H1 (cell line): ENCODE data around the gene EHBP1. TPM values are rescaled to one million over a fixed set of nuclear protein-coding genes. Genes with fewer than 3 reads are reported as not detected.

ENCODE experiments used
- CTCF ChIA-PET: fragments of 300-600 bp; sonication (Branson Sonifier 250); formaldehyde crosslinking; loops from one replicate; lab custom pipeline; 2021; ENCODE audit not compliant: partially characterized antibody; lab: Charles Lee
- POLR2A ChIA-PET: fragments of 300-600 bp; sonication (Branson Sonifier 250); formaldehyde crosslinking; loops from one replicate; lab custom pipeline; 2021; ENCODE audit warnings: inconsistent platforms; ENCODE audit not compliant: partially characterized antibody; lab: Charles Lee
- DNase-seq, 2 experiments: peaks; one replicate each; pipeline versions ENCODE4 v3.0.0 to v3.0.0-alpha.2; 2010 to 2022; ENCODE audit warnings: low spot score in 2 of 2, low read depth in 1 of 2, mixed read lengths in 1 of 2
- FAIRE-seq: peaks from 2 replicates; lab custom pipeline; 2011; peaks lifted over from hg19 to GRCh38; lab: Jason Lieb, UNC
- H2AFZ ChIP-seq: 2 replicates; pipeline ENCODE4 v1.8.1; 2012; ENCODE audit warnings: low read length, inconsistent platforms
- H2AK5ac ChIP-seq: 2 replicates; pipeline ENCODE4 v1.6.1; 2013; ENCODE audit warnings: low read depth, low read length
- H2BK120ac ChIP-seq: replicated peaks from 2 replicates; pipeline ENCODE3; 2013; ENCODE audit warnings: low read depth, low read length, inconsistent platforms
- H2BK12ac ChIP-seq: 2 replicates; pipeline ENCODE4 v1.6.1; 2013; ENCODE audit warnings: low read depth, low read length
- H2BK15ac ChIP-seq: 2 replicates; pipeline ENCODE4 v1.6.1; 2013; ENCODE audit warnings: low read length
- H2BK20ac ChIP-seq: 2 replicates; pipeline ENCODE4 v1.6.1; 2013; ENCODE audit warnings: low read length
- H2BK5ac ChIP-seq: 2 replicates; pipeline ENCODE4 v1.6.1; 2013; ENCODE audit warnings: low read depth, low read length
- H3K14ac ChIP-seq: 2 replicates; pipeline ENCODE4 v1.6.1; 2013; ENCODE audit warnings: inconsistent platforms; ENCODE audit not compliant: insufficient read length
- H3K18ac ChIP-seq: 2 replicates; pipeline ENCODE4 v1.6.1; 2013; ENCODE audit warnings: low read length; ENCODE audit errors: extremely low read depth
- H3K23ac ChIP-seq: 2 replicates; pipeline ENCODE4 v1.6.1; 2013; ENCODE audit warnings: inconsistent platforms; ENCODE audit not compliant: insufficient read length
- H3K23me2 ChIP-seq: 2 replicates; pipeline ENCODE4 v1.6.1; 2013; ENCODE audit warnings: low read depth, low read length
- H3K27ac ChIP-seq: 2 replicates; pipeline ENCODE4 v1.6.1; 2011; ENCODE audit warnings: low read depth, low read length, inconsistent platforms
- H3K27me3 ChIP-seq, 4 experiments: replicated peaks in 1 of 4; 1 replicate in 1 of 4; 2 replicates in 3 of 4; pipeline versions ENCODE4 v1.6.1 to v1.8.1; 2011 to 2013; ENCODE audit warnings: low read length in 3 of 4, mild to moderate bottlenecking in 3 of 4, inconsistent platforms in 2 of 4, mixed read lengths in 2 of 4, moderate library complexity in 1 of 4; ENCODE audit not compliant: control insufficient read depth in 3 of 4, insufficient read depth in 3 of 4; ENCODE audit errors: extremely low read depth in 1 of 4
- H3K36me3 ChIP-seq, 4 experiments: 2 replicates each; pipeline versions ENCODE4 v1.6.1 to v1.8.1; 2011 to 2013; ENCODE audit warnings: mild to moderate bottlenecking in 4 of 4, low read length in 3 of 4, moderate library complexity in 2 of 4, control low read depth in 1 of 4, inconsistent platforms in 1 of 4; ENCODE audit not compliant: insufficient read depth in 4 of 4, control insufficient read depth in 2 of 4
- H3K4ac ChIP-seq: replicated peaks from 2 replicates; pipeline ENCODE3; 2013; ENCODE audit warnings: low read length, low read depth, mixed read lengths, inconsistent platforms; ENCODE audit not compliant: insufficient read length
- H3K4me1 ChIP-seq, 4 experiments: replicated peaks in 1 of 4; 1 replicate in 1 of 4; 2 replicates in 3 of 4; pipeline versions ENCODE4 v1.6.1 to v1.8.1; 2011 to 2013; ENCODE audit warnings: low read length in 3 of 4, inconsistent platforms in 2 of 4, mixed read lengths in 1 of 4; ENCODE audit not compliant: insufficient read depth in 4 of 4, control insufficient read depth in 3 of 4
- H3K4me2 ChIP-seq, 2 experiments: 2 replicates each; pipeline versions ENCODE4 v1.6.1 to v1.8.1; 2011 to 2013; ENCODE audit warnings: low read depth in 2 of 2, low read length in 2 of 2, control low read depth in 1 of 2, inconsistent platforms in 1 of 2, mild to moderate bottlenecking in 1 of 2; ENCODE audit not compliant: insufficient read depth in 1 of 2
- H3K4me3 ChIP-seq, 4 experiments: fragments of 200-600, 300-600 bp in 1 of 4; sonication (generic), shearing (Covaris generic), sonication (Bioruptor Twin) in 1 of 4; 2 replicates each; pipeline versions ENCODE4 v1.5.1 to v1.8.1; 2011 to 2016; ENCODE audit warnings: low read length in 4 of 4, low read depth in 3 of 4, control low read depth in 2 of 4, inconsistent platforms in 2 of 4, mild to moderate bottlenecking in 2 of 4, mixed read lengths in 1 of 4, moderate library complexity in 1 of 4; ENCODE audit not compliant: insufficient read depth in 2 of 4; ENCODE audit errors: extremely low read depth in 1 of 4
- H3K56ac ChIP-seq: replicated peaks from 2 replicates; pipeline ENCODE3; 2013; ENCODE audit warnings: low read depth, mild to moderate bottlenecking, mixed read lengths, low read length, inconsistent platforms; ENCODE audit not compliant: insufficient read length
- H3K79me1 ChIP-seq: 2 replicates; pipeline ENCODE4 v1.6.1; 2013; ENCODE audit warnings: low read depth, low read length, control low read depth
- H3K79me2 ChIP-seq, 2 experiments: 2 replicates each; pipeline versions ENCODE4 v1.6.1 to v1.8.1; 2012 to 2013; ENCODE audit warnings: low read length in 2 of 2, mild to moderate bottlenecking in 2 of 2, inconsistent platforms in 1 of 2; ENCODE audit not compliant: insufficient read depth in 2 of 2, control insufficient read depth in 1 of 2
- H3K9ac ChIP-seq, 4 experiments: replicated peaks in 1 of 4; 1 replicate in 1 of 4; 2 replicates in 3 of 4; pipeline versions ENCODE4 v1.6.1 to v1.8.1; 2011 to 2013; ENCODE audit warnings: low read depth in 3 of 4, low read length in 3 of 4, control low read depth in 2 of 4, mild to moderate bottlenecking in 2 of 4, moderate library complexity in 2 of 4, inconsistent platforms in 1 of 4; ENCODE audit errors: extremely low read depth in 1 of 4
- H3K9me3 ChIP-seq, 2 experiments: 2 replicates each; pipeline versions ENCODE4 v1.6.1 to v1.8.1; 2012 to 2013; ENCODE audit warnings: mild to moderate bottlenecking in 2 of 2, moderate library complexity in 2 of 2, control low read depth in 1 of 2, inconsistent platforms in 1 of 2, low read depth in 1 of 2, low read length in 1 of 2, mixed read lengths in 1 of 2; ENCODE audit not compliant: insufficient read depth in 2 of 2
- H4K20me1 ChIP-seq, 2 experiments: replicated peaks in 1 of 2; 2 replicates each; pipeline versions ENCODE3 to v1.8.1; 2011 to 2013; ENCODE audit warnings: inconsistent platforms in 2 of 2, low read length in 2 of 2, mild to moderate bottlenecking in 1 of 2; ENCODE audit not compliant: insufficient read depth in 2 of 2, control insufficient read depth in 1 of 2
- H4K5ac ChIP-seq: 2 replicates; pipeline ENCODE4 v1.6.1; 2013; ENCODE audit warnings: low read length, low read depth, mixed read lengths, inconsistent platforms; ENCODE audit not compliant: insufficient read length
- H4K8ac ChIP-seq: 2 replicates; pipeline ENCODE4 v1.8.0; 2013; ENCODE audit warnings: mild to moderate bottlenecking, moderate library complexity, low read length, inconsistent platforms; ENCODE audit not compliant: insufficient read depth; ENCODE audit errors: extremely low read depth
- H4K91ac ChIP-seq: replicated peaks from 2 replicates; pipeline ENCODE3; 2013; ENCODE audit warnings: low read length, mixed read lengths, inconsistent platforms; ENCODE audit not compliant: insufficient read length
- E2F6 ChIP-seq: IDR thresholded peaks from 2 replicates; pipeline ENCODE4 v1.6.1; 2012; ENCODE audit warnings: inconsistent platforms
- MAFK ChIP-seq: IDR thresholded peaks from 2 replicates; pipeline ENCODE4 v1.6.1; 2012; ENCODE audit warnings: low read depth, mild to moderate bottlenecking, improper control_type of control experiment, low read length
- SP2 ChIP-seq: IDR thresholded peaks from 2 replicates; pipeline ENCODE4 v1.6.1; 2012; ENCODE audit warnings: mild to moderate bottlenecking, low read length, inconsistent platforms
- USF2 ChIP-seq: IDR thresholded peaks from 2 replicates; pipeline ENCODE4 v1.6.1; 2011; ENCODE audit warnings: low read length, improper control_type of control experiment
- WGBS, 2 experiments: shearing (Covaris generic) in 1 of 2; methylation state at CpG; one replicate each; pipeline versions ENCODE4 v1.1.6 to v1.1.7; 2013 to 2015; ENCODE audit warnings: low lambda C conversion rate in 2 of 2, mixed read lengths in 2 of 2, inconsistent platforms in 1 of 2, low coverage in 1 of 2, missing lambda C conversion rate in 1 of 2; ENCODE audit not compliant: insufficient replicate concordance in 2 of 2, insufficient coverage in 1 of 2, insufficient read length in 1 of 2; ENCODE audit errors: extremely low coverage in 1 of 2, missing lambda C conversion rate in 1 of 2; 5-methylcytosine and 5-hydroxymethylcytosine counted together
- polyA plus RNA-seq, 7 experiments: library from polyadenylated mRNA; depleted of rRNA in 3 of 7; stranded (reverse) in 5 of 7; unstranded in 2 of 7; fragments of >200 nt in 5 of 7; fragments of 200-250 nt in 2 of 7; gene quantifications; 1 replicate in 5 of 7; 2 replicates in 1 of 7; 4 replicates in 1 of 7; pipeline versions ENCODE4 v1.2.1 to v1.2.3, GENCODE V29; 2011 to 2013; ENCODE audit warnings: missing spikeins in 2 of 7, mixed read lengths in 2 of 7
- total RNA-seq: library from RNA; stranded (reverse); fragmentation: NEBNext Ultra II Directional; extraction: Animal tissue kit (Norgen Biotek cat#: 25700); gene quantifications from 2 replicates; pipeline ENCODE4 v1.2.1, GENCODE V29; 2021

Gene EHBP1
- total and polyA plus RNA-seq, 2 of the 8 experiments (the other 6 are each of a cell fraction or from before 2014, with no cell fraction given) = 12.0 to 64.1 TPM

- peaks cover 0 to 92% of the 10 kb centered on the region in 2 experiments; a peak in 2 of 4 replicates for H3K79me2 ChIP-seq
Measured at GRCh38 chr2:62716768-62717167, 11.3 kb downstream of the EHBP1 start.

More at GRCh38 chr2:62716768-62717167, 11.3 kb downstream of the EHBP1 start:
- no peaks in the 10 kb centered on the region for H3K79me1 ChIP-seq
- no peaks in the 10 kb centered on the region for H3K4me1 ChIP-seq
- CTCF ChIA-PET = no interaction called here
- FAIRE-seq (no peak), DNase-seq (no peak)
- peaks cover 4% of the 10 kb centered on the region; the same call in 1 of the 2 replicates for H3K23me2 ChIP-seq
- 95% methylated on average over 4 of the region's 4 CpGs; no CpG with 5 or more reads in 1 of the 2 experiments for WGBS, 2 experiments
- H3K9me3 ChIP-seq = no peaks in the 10 kb centered on the region
- POLR2A ChIA-PET = interaction anchor here (0.6 kb wide), 1 partner anchor 11 kb away, joined by 3 read pairs; the partner anchor contains the start of gene EHBP1
- no peak overlapping the region for H3K23ac ChIP-seq
- H2AFZ ChIP-seq = no peak overlapping the region
- no peak overlapping the region for H3K14ac ChIP-seq
- H2BK20ac ChIP-seq = no peak overlapping the region
- H3K27me3 ChIP-seq = no peaks in the 10 kb centered on the region
- H3K56ac ChIP-seq = no peak overlapping the region
- H2BK120ac ChIP-seq = no peak overlapping the region
- H4K20me1 ChIP-seq = peaks cover 3 to 5% of the 10 kb centered on the region in 2 experiments
- H4K91ac ChIP-seq = no peak overlapping the region
- no peak overlapping the region for H3K27ac ChIP-seq
- H3K4ac ChIP-seq = no peak overlapping the region
- H3K9ac ChIP-seq = no peak overlapping the region
- H3K4me2 ChIP-seq = no peak overlapping the region
- H3K18ac ChIP-seq = no peak overlapping the region
- no peak for TF ChIP-seq SP2
- TF ChIP-seq E2F6 = no peak
- TF ChIP-seq MAFK = no peak
- TF ChIP-seq USF2 = no peak
- H2BK12ac ChIP-seq = no peak overlapping the region
- no peaks in the 10 kb centered on the region; a peak in 1 of 8 replicates for H3K36me3 ChIP-seq
- no peak overlapping the region for H4K5ac ChIP-seq
- no peak overlapping the region for H4K8ac ChIP-seq
- no peak overlapping the region for H2BK5ac ChIP-seq
- H2BK15ac ChIP-seq = no peak overlapping the region
- no peak overlapping the region for H2AK5ac ChIP-seq
- H3K4me3 ChIP-seq = no peak overlapping the region
